ENCODE data around the gene R3HCC1L.
"Not testable (repeated sequence)": the region's sequence is repeated elsewhere in the genome, so short reads cannot be mapped to it uniquely, and the experiment has no call there.

Gene R3HCC1L

GRCh38 chr10:98217801-98218200, 83.3 kb downstream of the R3HCC1L start:
- Mint-ChIP-seq H3K4me1 (ENCODE audit: low read depth) (peaks cover 28% of the 10 kb centered on the region), H3K27ac (no peak overlapping the region), H3K36me3 (peaks cover 42% of the 10 kb centered on the region)

GRCh38 chr10:98223874-98224273, 89.4 kb downstream of the R3HCC1L start:
- H3K36me3 Mint-ChIP-seq = peaks cover 21% of the 10 kb centered on the region
- no peak overlapping the region for H3K4me3 Mint-ChIP-seq
- H3K27ac Mint-ChIP-seq = no peak overlapping the region
- peaks cover 18% of the 10 kb centered on the region for H3K4me1 Mint-ChIP-seq (ENCODE audit: low read depth)
- H3K9me3 Mint-ChIP-seq (ENCODE audit: low read depth) = peaks cover 10% of the 10 kb centered on the region
- no peaks in the 10 kb centered on the region for H3K27me3 Mint-ChIP-seq

More at GRCh38 chr10:98217801-98218200, 83.3 kb downstream of the R3HCC1L start:
- Mint-ChIP-seq H3K4me3 (peak overlapping the region; percentile 46), H3K9me3 (ENCODE audit: low read depth) (peaks cover 27% of the 10 kb centered on the region), H3K27me3 (no peaks in the 10 kb centered on the region)

- Mint-ChIP-seq H3K9me3 (ENCODE audit: low read depth) (peaks cover 4% of the 10 kb centered on the region), H3K36me3 (peaks cover 17% of the 10 kb centered on the region), H3K27ac (no peak overlapping the region), H3K4me3 (no peak overlapping the region), H3K4me1 (ENCODE audit: low read depth) (peaks cover 19% of the 10 kb centered on the region), H3K27me3 (no peaks in the 10 kb centered on the region)
Measured at GRCh38 chr10:98224509-98224908, 90.1 kb downstream of the R3HCC1L start.

- H3K27me3 Mint-ChIP-seq = no peaks in the 10 kb centered on the region
- H3K4me3 Mint-ChIP-seq = no peak overlapping the region
- H3K4me1 Mint-ChIP-seq (ENCODE audit: low read depth) = peaks cover 22% of the 10 kb centered on the region
- no peak overlapping the region for H3K27ac Mint-ChIP-seq
- H3K9me3 Mint-ChIP-seq (ENCODE audit: low read depth) = peaks cover 3% of the 10 kb centered on the region
- peaks cover 12% of the 10 kb centered on the region for H3K36me3 Mint-ChIP-seq
Measured at GRCh38 chr10:98224996-98225395, 90.5 kb downstream of the R3HCC1L start.

- Mint-ChIP-seq H3K4me1 (ENCODE audit: low read depth) (peaks cover 23% of the 10 kb centered on the region), H3K27ac (no peak overlapping the region), H3K4me3 (no peak overlapping the region), H3K9me3 (ENCODE audit: low read depth) (peaks cover 3% of the 10 kb centered on the region), H3K27me3 (no peaks in the 10 kb centered on the region), H3K36me3 (peaks cover 19% of the 10 kb centered on the region)
Measured at GRCh38 chr10:98226508-98227144, 92.2 kb downstream of the R3HCC1L start.

GRCh38 chr10:98227713-98228112, 93.3 kb downstream of the R3HCC1L start:
- H3K4me3 Mint-ChIP-seq; H3K27ac Mint-ChIP-seq; H3K9me3 Mint-ChIP-seq (ENCODE audit: low read depth); H3K27me3 Mint-ChIP-seq: not testable (repeated sequence)
- H3K36me3 Mint-ChIP-seq = peaks cover 19% of the 10 kb centered on the region
- H3K4me1 Mint-ChIP-seq (ENCODE audit: low read depth) = peaks cover 23% of the 10 kb centered on the region

- not testable (repeated sequence) for H3K9me3 Mint-ChIP-seq (ENCODE audit: low read depth); H3K27ac Mint-ChIP-seq; H3K27me3 Mint-ChIP-seq; H3K4me3 Mint-ChIP-seq
- peaks cover 18% of the 10 kb centered on the region for H3K36me3 Mint-ChIP-seq
- peaks cover 22% of the 10 kb centered on the region for H3K4me1 Mint-ChIP-seq (ENCODE audit: low read depth)
Measured at GRCh38 chr10:98228266-98228665, 93.8 kb downstream of the R3HCC1L start.

GRCh38 chr10:98231417-98231816, 97.0 kb downstream of the R3HCC1L start:
- Mint-ChIP-seq H3K36me3 (peaks cover 23% of the 10 kb centered on the region), H3K9me3 (ENCODE audit: low read depth) (no peaks in the 10 kb centered on the region)

GRCh38 chr10:98235846-98236245, 101.4 kb downstream of the R3HCC1L start:
- Mint-ChIP-seq H3K27ac (no peak overlapping the region), H3K27me3 (no peaks in the 10 kb centered on the region), H3K4me3 (no peak overlapping the region), H3K9me3 (ENCODE audit: low read depth) (no peaks in the 10 kb centered on the region), H3K36me3 (peaks cover 20% of the 10 kb centered on the region), H3K4me1 (ENCODE audit: low read depth) (peaks cover 8% of the 10 kb centered on the region)

More at GRCh38 chr10:98231417-98231816, 97.0 kb downstream of the R3HCC1L start:
- Mint-ChIP-seq H3K27me3 (no peaks in the 10 kb centered on the region), H3K27ac (peak overlapping the region; percentile 16), H3K4me1 (ENCODE audit: low read depth) (peaks cover 16% of the 10 kb centered on the region), H3K4me3 (no peak overlapping the region)

GRCh38 chr10:98236862-98237261, 102.4 kb downstream of the R3HCC1L start:
- Mint-ChIP-seq H3K4me1 (ENCODE audit: low read depth) (peaks cover 8% of the 10 kb centered on the region), H3K27me3 (no peaks in the 10 kb centered on the region), H3K27ac (no peak overlapping the region), H3K9me3 (ENCODE audit: low read depth) (no peaks in the 10 kb centered on the region), H3K4me3 (no peak overlapping the region), H3K36me3 (peaks cover 22% of the 10 kb centered on the region)

- no peaks in the 10 kb centered on the region for H3K27me3 Mint-ChIP-seq
- H3K36me3 Mint-ChIP-seq = peaks cover 22% of the 10 kb centered on the region
- no peak overlapping the region for H3K27ac Mint-ChIP-seq
- H3K4me1 Mint-ChIP-seq (ENCODE audit: low read depth) = peaks cover 8% of the 10 kb centered on the region
- H3K9me3 Mint-ChIP-seq (ENCODE audit: low read depth) = no peaks in the 10 kb centered on the region
- H3K4me3 Mint-ChIP-seq = no peak overlapping the region
Measured at GRCh38 chr10:98238391-98238790, 103.9 kb downstream of the R3HCC1L start.

GRCh38 chr10:98240524-98240923, 106.1 kb downstream of the R3HCC1L start:
- H3K27me3 Mint-ChIP-seq = no peaks in the 10 kb centered on the region
- peaks cover 17% of the 10 kb centered on the region for H3K36me3 Mint-ChIP-seq
- no peaks in the 10 kb centered on the region for H3K9me3 Mint-ChIP-seq (ENCODE audit: low read depth)
- H3K4me1 Mint-ChIP-seq (ENCODE audit: low read depth) = peaks cover 8% of the 10 kb centered on the region
- H3K4me3 Mint-ChIP-seq = no peak overlapping the region
- H3K27ac Mint-ChIP-seq = no peak overlapping the region

GRCh38 chr10:98242823-98243222, 108.4 kb downstream of the R3HCC1L start:
- H3K9me3 Mint-ChIP-seq (ENCODE audit: low read depth) = no peaks in the 10 kb centered on the region
- H3K4me1 Mint-ChIP-seq (ENCODE audit: low read depth) = peaks cover 16% of the 10 kb centered on the region
- H3K27ac Mint-ChIP-seq = no peak overlapping the region
- peaks cover 8% of the 10 kb centered on the region for H3K36me3 Mint-ChIP-seq
- no peaks in the 10 kb centered on the region for H3K27me3 Mint-ChIP-seq
- no peak overlapping the region for H3K4me3 Mint-ChIP-seq

GRCh38 chr10:98244141-98244540, 109.7 kb downstream of the R3HCC1L start:
- Mint-ChIP-seq H3K36me3 (peaks cover 8% of the 10 kb centered on the region), H3K4me3 (no peak overlapping the region), H3K27ac (no peak overlapping the region), H3K9me3 (ENCODE audit: low read depth) (no peaks in the 10 kb centered on the region), H3K4me1 (ENCODE audit: low read depth) (peaks cover 14% of the 10 kb centered on the region), H3K27me3 (no peaks in the 10 kb centered on the region)

- Mint-ChIP-seq H3K36me3 (peaks cover 10% of the 10 kb centered on the region), H3K27ac (no peak overlapping the region), H3K27me3 (no peaks in the 10 kb centered on the region), H3K4me3 (no peak overlapping the region), H3K4me1 (ENCODE audit: low read depth) (peaks cover 14% of the 10 kb centered on the region), H3K9me3 (ENCODE audit: low read depth) (no peaks in the 10 kb centered on the region)
Measured at GRCh38 chr10:98244586-98244985, 110.1 kb downstream of the R3HCC1L start.
